ENCODE data around the gene SCAMP4.

The SCAMP4 gene

DNA sequence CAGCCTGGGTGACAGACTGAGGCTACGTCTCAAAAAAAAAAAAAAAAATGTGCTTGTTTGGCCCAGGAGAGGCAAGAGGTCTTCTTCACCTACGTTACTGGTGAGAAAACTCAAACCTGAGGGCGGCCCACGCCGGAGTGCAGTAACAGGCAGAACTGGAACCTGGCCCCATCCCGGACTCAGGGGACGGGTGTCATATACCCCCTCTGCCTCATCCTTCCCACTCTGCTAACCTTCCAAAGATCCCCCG, 414 bp upstream of the SCAMP4 start:
- TF ChIP-seq, protein P1, sequence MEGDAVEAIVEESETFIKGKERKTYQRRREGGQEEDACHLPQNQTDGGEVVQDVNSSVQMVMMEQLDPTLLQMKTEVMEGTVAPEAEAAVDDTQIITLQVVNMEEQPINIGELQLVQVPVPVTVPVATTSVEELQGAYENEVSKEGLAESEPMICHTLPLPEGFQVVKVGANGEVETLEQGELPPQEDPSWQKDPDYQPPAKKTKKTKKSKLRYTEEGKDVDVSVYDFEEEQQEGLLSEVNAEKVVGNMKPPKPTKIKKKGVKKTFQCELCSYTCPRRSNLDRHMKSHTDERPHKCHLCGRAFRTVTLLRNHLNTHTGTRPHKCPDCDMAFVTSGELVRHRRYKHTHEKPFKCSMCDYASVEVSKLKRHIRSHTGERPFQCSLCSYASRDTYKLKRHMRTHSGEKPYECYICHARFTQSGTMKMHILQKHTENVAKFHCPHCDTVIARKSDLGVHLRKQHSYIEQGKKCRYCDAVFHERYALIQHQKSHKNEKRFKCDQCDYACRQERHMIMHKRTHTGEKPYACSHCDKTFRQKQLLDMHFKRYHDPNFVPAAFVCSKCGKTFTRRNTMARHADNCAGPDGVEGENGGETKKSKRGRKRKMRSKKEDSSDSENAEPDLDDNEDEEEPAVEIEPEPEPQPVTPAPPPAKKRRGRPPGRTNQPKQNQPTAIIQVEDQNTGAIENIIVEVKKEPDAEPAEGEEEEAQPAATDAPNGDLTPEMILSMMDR (IDR thresholded peaks at IDR 0.05; ENCODE audit: low read depth, low read length): no peak
- Histone ChIP-seq H3K27me3 (ENCODE audit: insufficient read depth, low read depth, severe bottlenecking) (no peaks in the 10 kb centered on the region), H3K27ac (peak overlapping the region; percentile 68), H3K9me3 (ENCODE audit: severe bottlenecking) (no peaks in the 10 kb centered on the region), H3K36me3 (peaks cover 24% of the 10 kb centered on the region), H3K4me3 (ENCODE audit: low read depth, low read length) (peak overlapping the region; percentile 43)
- no peak for DNase-seq

DNA sequence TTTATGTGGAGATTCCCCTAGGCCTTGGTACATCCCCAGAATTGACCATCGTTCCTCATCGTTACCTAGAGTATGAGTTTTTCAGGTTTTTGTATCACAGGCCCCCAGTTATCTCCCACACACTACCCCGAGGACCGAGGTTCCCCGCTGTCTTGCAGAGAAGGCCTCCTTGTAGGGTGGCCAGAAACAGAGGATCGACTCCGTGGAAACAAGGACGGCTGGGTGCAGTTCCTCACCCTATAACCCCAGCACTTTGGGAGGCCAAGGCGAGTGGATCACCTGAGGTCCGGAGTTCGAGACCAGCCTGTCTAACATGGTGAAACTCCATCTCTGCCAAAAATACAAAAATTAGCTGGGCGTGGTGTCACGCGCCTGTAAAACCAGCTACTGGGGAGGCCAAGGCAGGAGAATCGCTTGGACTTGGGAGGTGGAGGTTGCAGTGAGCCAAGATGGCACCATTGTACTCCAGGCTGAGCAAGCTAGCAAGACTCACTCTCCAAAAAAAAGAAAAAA, 720 bp downstream of the SCAMP4 start:
- peak overlapping the region; percentile 32 for H3K4me3 ChIP-seq (ENCODE audit: low read depth, low read length)
- peaks cover 28% of the 10 kb centered on the region for H3K36me3 ChIP-seq
- TF ChIP-seq, protein P1 (IDR thresholded peaks at IDR 0.05; ENCODE audit: low read depth, low read length): no peak
- no peak for DNase-seq
- H3K9me3 ChIP-seq (ENCODE audit: severe bottlenecking): no peaks in the 10 kb centered on the region
- no peaks in the 10 kb centered on the region for H3K27me3 ChIP-seq (ENCODE audit: insufficient read depth, low read depth, severe bottlenecking)
- peak overlapping the region; percentile 92 for H3K27ac ChIP-seq

DNA sequence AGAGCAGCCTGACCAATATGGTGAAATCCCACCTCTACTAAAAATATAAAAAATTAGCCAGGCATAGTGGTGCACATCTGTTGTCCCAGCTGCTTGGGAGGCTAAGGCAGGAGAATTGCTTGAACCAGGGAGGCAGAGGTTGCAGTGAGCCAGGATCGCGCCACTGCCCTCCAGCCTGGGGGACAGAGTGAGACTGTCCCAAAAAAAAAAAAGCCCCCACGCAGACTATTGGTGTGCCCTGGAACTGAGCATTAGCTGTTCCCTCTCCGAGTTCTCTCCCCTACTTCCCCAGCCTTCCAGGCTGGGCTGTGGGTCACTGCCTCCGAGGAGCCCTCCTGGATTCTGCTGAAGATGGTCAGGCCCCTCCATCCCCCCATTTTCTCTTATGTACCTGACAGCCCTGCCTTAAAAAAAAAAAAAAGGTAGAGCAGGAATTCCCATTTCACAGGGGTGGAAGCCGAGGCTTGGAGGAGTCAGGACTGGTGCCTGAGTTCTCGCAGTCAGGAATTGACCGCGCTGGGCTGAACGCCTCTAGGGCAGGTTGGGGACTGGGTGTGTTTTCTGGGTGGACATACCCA, 1.9 kb downstream of the SCAMP4 start:
- DNase-seq: no peak
- TF ChIP-seq, protein P1 (IDR thresholded peaks at IDR 0.05; ENCODE audit: low read depth, low read length): no peak
- H3K4me3 ChIP-seq (ENCODE audit: low read depth, low read length): no peak overlapping the region
- no peak overlapping the region for H3K27ac ChIP-seq
- H3K36me3 ChIP-seq: peaks cover 36% of the 10 kb centered on the region
- H3K27me3 ChIP-seq (ENCODE audit: insufficient read depth, low read depth, severe bottlenecking): no peaks in the 10 kb centered on the region
- H3K9me3 ChIP-seq (ENCODE audit: severe bottlenecking): peaks cover 3% of the 10 kb centered on the region

DNA sequence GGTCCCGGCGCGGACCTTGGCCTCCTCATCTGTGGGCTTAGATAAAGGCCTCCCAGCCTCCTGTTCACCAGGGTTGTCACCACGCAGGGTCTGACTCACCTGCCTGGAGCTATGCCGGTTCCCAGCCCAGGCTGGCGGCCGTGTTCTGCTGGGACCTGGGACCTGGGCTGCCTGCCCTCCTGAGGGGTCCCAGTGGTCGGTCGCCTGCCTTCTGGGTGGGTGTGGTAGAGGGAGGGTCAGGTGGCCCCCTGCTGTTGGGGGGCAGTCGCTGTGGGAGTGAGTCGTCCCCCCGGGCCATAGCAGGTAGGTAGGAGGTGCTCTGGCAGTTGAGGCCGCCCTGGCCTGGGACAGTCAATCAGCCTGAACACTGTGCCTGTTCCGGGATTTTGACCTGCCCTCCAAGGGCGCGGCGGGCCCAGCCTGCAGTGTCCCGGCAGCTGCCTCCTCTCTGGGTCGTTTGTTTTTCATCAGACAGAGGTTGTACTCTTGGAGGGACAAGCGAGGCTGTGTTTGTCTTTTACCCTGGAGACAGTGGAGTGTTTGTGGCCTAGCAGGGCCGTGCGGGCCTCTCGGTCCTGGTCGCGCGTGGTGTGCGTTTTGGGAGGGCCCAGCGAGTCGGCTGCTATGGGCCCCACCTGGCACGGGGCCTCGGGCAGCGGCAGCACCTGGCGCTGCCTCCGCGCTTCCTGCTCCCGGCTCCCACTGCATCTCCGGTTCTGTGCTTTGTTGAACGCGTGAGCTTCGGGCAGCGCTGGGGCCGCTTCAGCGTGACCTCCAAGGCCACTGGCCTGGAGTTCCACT, 2.6 kb downstream of the SCAMP4 start:
- no peak overlapping the region for H3K4me3 ChIP-seq (ENCODE audit: low read depth, low read length)
- TF ChIP-seq, protein P1 (IDR thresholded peaks at IDR 0.05; ENCODE audit: low read depth, low read length): no peak
- H3K36me3 ChIP-seq: peaks cover 43% of the 10 kb centered on the region
- no peak overlapping the region for H3K27ac ChIP-seq
- peaks cover 3% of the 10 kb centered on the region for H3K9me3 ChIP-seq (ENCODE audit: severe bottlenecking)
- H3K27me3 ChIP-seq (ENCODE audit: insufficient read depth, low read depth, severe bottlenecking): no peaks in the 10 kb centered on the region
- DNase-seq: no peak

DNA sequence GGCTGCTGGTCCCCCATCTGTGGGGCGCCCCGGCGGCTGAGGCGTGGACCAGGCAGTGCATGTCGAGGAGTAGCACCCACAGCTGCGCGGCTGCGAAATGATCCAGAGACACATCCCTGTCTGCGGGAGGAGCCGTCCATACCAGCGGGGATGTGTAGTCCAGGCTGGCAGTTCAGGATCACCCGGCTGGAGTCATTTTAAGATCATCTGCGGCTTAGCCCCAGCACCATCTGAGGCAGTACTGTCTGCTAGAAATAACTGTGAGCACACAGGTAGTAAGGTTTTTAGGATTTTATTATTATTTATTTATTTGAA, 3.1 kb downstream of the SCAMP4 start:
- Histone ChIP-seq H3K4me3 (ENCODE audit: low read depth, low read length) (no peak overlapping the region), H3K36me3 (peaks cover 49% of the 10 kb centered on the region), H3K27me3 (ENCODE audit: insufficient read depth, low read depth, severe bottlenecking) (no peaks in the 10 kb centered on the region), H3K9me3 (ENCODE audit: severe bottlenecking) (peaks cover 3% of the 10 kb centered on the region), H3K27ac (no peak overlapping the region)
- no peak for DNase-seq
- TF ChIP-seq, protein P1 (IDR thresholded peaks at IDR 0.05; ENCODE audit: low read depth, low read length): no peak

DNA sequence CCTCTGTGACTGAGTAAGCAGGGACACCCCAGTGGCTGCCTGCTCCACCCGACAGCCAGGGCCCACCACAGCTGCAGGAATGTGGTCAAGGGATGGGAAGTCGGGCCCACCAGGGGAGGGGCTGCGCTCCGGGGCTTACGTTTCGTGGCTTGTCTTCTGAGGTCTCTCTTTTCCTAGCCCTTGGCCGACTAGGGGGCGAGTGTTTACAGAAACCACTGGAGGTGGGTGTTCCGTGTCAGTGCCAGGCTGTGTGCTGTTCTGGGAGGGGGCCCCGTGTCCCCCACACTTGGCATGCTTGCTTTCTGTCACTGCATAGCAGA, 4.5 kb downstream of the SCAMP4 start:
- no peaks in the 10 kb centered on the region for H3K27me3 ChIP-seq (ENCODE audit: insufficient read depth, low read depth, severe bottlenecking)
- TF ChIP-seq, protein P1 (IDR thresholded peaks at IDR 0.05; ENCODE audit: low read depth, low read length): no peak
- H3K4me3 ChIP-seq (ENCODE audit: low read depth, low read length): no peak overlapping the region
- peaks cover 61% of the 10 kb centered on the region for H3K36me3 ChIP-seq
- no peak overlapping the region for H3K27ac ChIP-seq
- DNase-seq: no peak
- H3K9me3 ChIP-seq (ENCODE audit: severe bottlenecking): peaks cover 3% of the 10 kb centered on the region
